HepG2 (cell line): ENCODE data around the gene NDST1. TPM values are rescaled to one million over a fixed set of nuclear protein-coding genes. Genes with fewer than 3 reads are reported as not detected.
A peak's percentile ranks its signal among the peaks of the same experiment; 100 is the strongest.

ENCODE experiments used
- EHMT2 ChIP-seq: fragments of 200-600 bp; sonication (generic); IDR thresholded peaks from 2 replicates; pipeline ENCODE4 v1.7.0; 2017; ENCODE audit warnings: antibody characterized with exemption, low read depth, low read length, borderline replicate concordance
- HMGA1 ChIP-seq: sonication (generic); formaldehyde crosslinking; conservative IDR thresholded peaks from 2 replicates; pipeline ENCODE4 v1.4.0; 2020; ENCODE audit warnings: missing genetic modification reagents
- KLF11 ChIP-seq: IDR thresholded peaks from 2 replicates; pipeline ENCODE4 v1.6.1; 2016; ENCODE audit warnings: missing compliant biosample characterization
- MIXL1 ChIP-seq: IDR thresholded peaks from 2 replicates; pipeline ENCODE4 v1.6.1; 2016
- NRL ChIP-seq: sonication (generic); formaldehyde crosslinking; IDR thresholded peaks from 2 replicates; pipeline ENCODE4 v1.5.0; 2020; ENCODE audit warnings: missing genetic modification reagents, mild to moderate bottlenecking, moderate library complexity, borderline replicate concordance
- PCBP1 ChIP-seq: fragments of 200-400 bp; formaldehyde crosslinking; IDR thresholded peaks from 2 replicates; pipeline ENCODE4 v1.6.1; 2017; ENCODE audit warnings: mild to moderate bottlenecking, low read depth, low read length, borderline replicate concordance
- PRMT3 ChIP-seq: sonication (generic); formaldehyde crosslinking; IDR thresholded peaks from 2 replicates; pipeline ENCODE4 v1.8.1; 2022; ENCODE audit warnings: low read depth, mild to moderate bottlenecking, moderate library complexity, missing genetic modification reagents, borderline replicate concordance
- RFX5 ChIP-seq: IDR thresholded peaks from 2 replicates; pipeline ENCODE4 v1.6.1; 2011; ENCODE audit warnings: low read depth, low read length, improper control_type of control experiment
- TBL1XR1 ChIP-seq: fragments of 150-350 bp; IDR thresholded peaks from 2 replicates; pipeline ENCODE4 v1.6.1; 2014; ENCODE audit warnings: borderline replicate concordance, low read length; ENCODE audit not compliant: partially characterized antibody
- ZBTB21 ChIP-seq: sonication (generic); formaldehyde crosslinking; IDR thresholded peaks from 2 replicates; pipeline ENCODE4 v1.4.0; 2020; ENCODE audit warnings: missing genetic modification reagents
- ZBTB7A ChIP-seq: sonication (generic); formaldehyde crosslinking; IDR thresholded peaks from 2 replicates; pipeline ENCODE4 v1.8.0; 2022; ENCODE audit warnings: mild to moderate bottlenecking, missing genetic modification reagents
- ZC3H13 ChIP-seq: sonication (generic); formaldehyde crosslinking; IDR thresholded peaks from 2 replicates; pipeline ENCODE4 v1.8.1; 2023; ENCODE audit warnings: mild to moderate bottlenecking, missing genetic modification reagents, moderate library complexity
- ZNF33B ChIP-seq: sonication (generic); formaldehyde crosslinking; IDR thresholded peaks from 2 replicates; pipeline ENCODE4 v1.5.1; 2020; ENCODE audit warnings: mild to moderate bottlenecking, missing genetic modification reagents
- ZNF451 ChIP-seq: sonication (generic); formaldehyde crosslinking; IDR thresholded peaks from 2 replicates; pipeline ENCODE4 v1.5.0; 2020; ENCODE audit warnings: mild to moderate bottlenecking, missing genetic modification reagents
- ZNF557 ChIP-seq: sonication (generic); formaldehyde crosslinking; IDR thresholded peaks from 2 replicates; pipeline ENCODE4 v1.4.0; 2020; ENCODE audit warnings: missing genetic modification reagents
- ZNF564 ChIP-seq: sonication (generic); formaldehyde crosslinking; IDR thresholded peaks from 2 replicates; pipeline ENCODE4 v1.8.1; 2023; ENCODE audit warnings: mild to moderate bottlenecking, missing genetic modification reagents
- ZNF781 ChIP-seq: sonication (generic); formaldehyde crosslinking; IDR thresholded peaks from 2 replicates; pipeline ENCODE4 v1.5.1; 2020; ENCODE audit warnings: borderline replicate concordance, mild to moderate bottlenecking, missing genetic modification reagents; ENCODE audit errors: not compliant biosample characterization
- ZNF891 ChIP-seq: sonication (generic); formaldehyde crosslinking; IDR thresholded peaks from 2 replicates; pipeline ENCODE4 v1.5.0; 2020; ENCODE audit warnings: mild to moderate bottlenecking, missing genetic modification reagents
- ZSCAN31 ChIP-seq: sonication (generic); formaldehyde crosslinking; IDR thresholded peaks from 2 replicates; pipeline ENCODE4 v1.5.0; 2020; ENCODE audit warnings: low read depth, mild to moderate bottlenecking, missing genetic modification reagents
- polyA plus RNA-seq, 8 experiments: library from polyadenylated mRNA; depleted of rRNA in 3 of 8; stranded (reverse) in 7 of 8; unstranded in 1 of 8; fragments of >200 nt; fragmentation: Illumina TruSeq in 4 of 8; extraction: Trizol in 4 of 8; gene quantifications; 2 replicates each; pipeline versions ENCODE4 v1.2.1 to v1.2.3, GENCODE V29; 2011 to 2016; ENCODE audit warnings: low read depth in 4 of 8, missing spikeins in 1 of 8, mixed read lengths in 1 of 8; ENCODE audit not compliant: insufficient read depth in 1 of 8
- total RNA-seq, 5 experiments: library from RNA; depleted of rRNA; stranded (reverse); fragments of >200 nt; fragmentation: Illumina TruSeq; extraction: Trizol; gene quantifications; 2 replicates each; pipeline ENCODE4 v1.2.3, GENCODE V29; 2016; ENCODE audit warnings: low read depth in 1 of 5
- TF ChIP-seq, protein P1 (sequence below): sonication (generic); formaldehyde crosslinking; IDR thresholded peaks from one replicate; pipeline ENCODE4 v1.5.1; 2020; ENCODE audit warnings: mild to moderate bottlenecking, missing genetic modification reagents; ENCODE audit errors: not compliant biosample characterization
- TF ChIP-seq, protein P2 (sequence below): IDR thresholded peaks from 2 replicates; pipeline ENCODE4 v1.6.1; 2016

The NDST1 gene
- total and polyA plus RNA-seq, 2 of the 13 experiments (the other 11 are each of a cell fraction or from before 2014, with no cell fraction given): 23.8 to 26.2 TPM

- no peak for TF ChIP-seq ZNF781 (CRISPR knock-in tag)
- TF ChIP-seq EHMT2: no peak
- no peak for TF ChIP-seq RFX5
- TF ChIP-seq ZNF33B (CRISPR knock-in tag): no peak
- peak; percentile 51; the same call in 1 of the 2 replicates for TF ChIP-seq ZNF564 (CRISPR knock-in tag)
- 0 out of 2 replicates have a peak, but pooled peaks have one; percentile 19 for TF ChIP-seq PCBP1
- no peak for TF ChIP-seq KLF11 (CRISPR knock-in tag)
- TF ChIP-seq ZC3H13: no peak
- no peak for TF ChIP-seq PRMT3 (CRISPR knock-in tag)
- TF ChIP-seq TBL1XR1: no peak
- TF ChIP-seq ZBTB7A (CRISPR knock-in tag): 0 out of 2 replicates have a peak, but pooled peaks have one; percentile 11
- TF ChIP-seq ZNF891 (CRISPR knock-in tag): no peak
- 0 out of 2 replicates have a peak, but pooled peaks have one; percentile 13 for TF ChIP-seq MIXL1 (CRISPR knock-in tag)
- TF ChIP-seq HMGA1: no peak
- no peak for TF ChIP-seq ZSCAN31
- TF ChIP-seq, protein P1, sequence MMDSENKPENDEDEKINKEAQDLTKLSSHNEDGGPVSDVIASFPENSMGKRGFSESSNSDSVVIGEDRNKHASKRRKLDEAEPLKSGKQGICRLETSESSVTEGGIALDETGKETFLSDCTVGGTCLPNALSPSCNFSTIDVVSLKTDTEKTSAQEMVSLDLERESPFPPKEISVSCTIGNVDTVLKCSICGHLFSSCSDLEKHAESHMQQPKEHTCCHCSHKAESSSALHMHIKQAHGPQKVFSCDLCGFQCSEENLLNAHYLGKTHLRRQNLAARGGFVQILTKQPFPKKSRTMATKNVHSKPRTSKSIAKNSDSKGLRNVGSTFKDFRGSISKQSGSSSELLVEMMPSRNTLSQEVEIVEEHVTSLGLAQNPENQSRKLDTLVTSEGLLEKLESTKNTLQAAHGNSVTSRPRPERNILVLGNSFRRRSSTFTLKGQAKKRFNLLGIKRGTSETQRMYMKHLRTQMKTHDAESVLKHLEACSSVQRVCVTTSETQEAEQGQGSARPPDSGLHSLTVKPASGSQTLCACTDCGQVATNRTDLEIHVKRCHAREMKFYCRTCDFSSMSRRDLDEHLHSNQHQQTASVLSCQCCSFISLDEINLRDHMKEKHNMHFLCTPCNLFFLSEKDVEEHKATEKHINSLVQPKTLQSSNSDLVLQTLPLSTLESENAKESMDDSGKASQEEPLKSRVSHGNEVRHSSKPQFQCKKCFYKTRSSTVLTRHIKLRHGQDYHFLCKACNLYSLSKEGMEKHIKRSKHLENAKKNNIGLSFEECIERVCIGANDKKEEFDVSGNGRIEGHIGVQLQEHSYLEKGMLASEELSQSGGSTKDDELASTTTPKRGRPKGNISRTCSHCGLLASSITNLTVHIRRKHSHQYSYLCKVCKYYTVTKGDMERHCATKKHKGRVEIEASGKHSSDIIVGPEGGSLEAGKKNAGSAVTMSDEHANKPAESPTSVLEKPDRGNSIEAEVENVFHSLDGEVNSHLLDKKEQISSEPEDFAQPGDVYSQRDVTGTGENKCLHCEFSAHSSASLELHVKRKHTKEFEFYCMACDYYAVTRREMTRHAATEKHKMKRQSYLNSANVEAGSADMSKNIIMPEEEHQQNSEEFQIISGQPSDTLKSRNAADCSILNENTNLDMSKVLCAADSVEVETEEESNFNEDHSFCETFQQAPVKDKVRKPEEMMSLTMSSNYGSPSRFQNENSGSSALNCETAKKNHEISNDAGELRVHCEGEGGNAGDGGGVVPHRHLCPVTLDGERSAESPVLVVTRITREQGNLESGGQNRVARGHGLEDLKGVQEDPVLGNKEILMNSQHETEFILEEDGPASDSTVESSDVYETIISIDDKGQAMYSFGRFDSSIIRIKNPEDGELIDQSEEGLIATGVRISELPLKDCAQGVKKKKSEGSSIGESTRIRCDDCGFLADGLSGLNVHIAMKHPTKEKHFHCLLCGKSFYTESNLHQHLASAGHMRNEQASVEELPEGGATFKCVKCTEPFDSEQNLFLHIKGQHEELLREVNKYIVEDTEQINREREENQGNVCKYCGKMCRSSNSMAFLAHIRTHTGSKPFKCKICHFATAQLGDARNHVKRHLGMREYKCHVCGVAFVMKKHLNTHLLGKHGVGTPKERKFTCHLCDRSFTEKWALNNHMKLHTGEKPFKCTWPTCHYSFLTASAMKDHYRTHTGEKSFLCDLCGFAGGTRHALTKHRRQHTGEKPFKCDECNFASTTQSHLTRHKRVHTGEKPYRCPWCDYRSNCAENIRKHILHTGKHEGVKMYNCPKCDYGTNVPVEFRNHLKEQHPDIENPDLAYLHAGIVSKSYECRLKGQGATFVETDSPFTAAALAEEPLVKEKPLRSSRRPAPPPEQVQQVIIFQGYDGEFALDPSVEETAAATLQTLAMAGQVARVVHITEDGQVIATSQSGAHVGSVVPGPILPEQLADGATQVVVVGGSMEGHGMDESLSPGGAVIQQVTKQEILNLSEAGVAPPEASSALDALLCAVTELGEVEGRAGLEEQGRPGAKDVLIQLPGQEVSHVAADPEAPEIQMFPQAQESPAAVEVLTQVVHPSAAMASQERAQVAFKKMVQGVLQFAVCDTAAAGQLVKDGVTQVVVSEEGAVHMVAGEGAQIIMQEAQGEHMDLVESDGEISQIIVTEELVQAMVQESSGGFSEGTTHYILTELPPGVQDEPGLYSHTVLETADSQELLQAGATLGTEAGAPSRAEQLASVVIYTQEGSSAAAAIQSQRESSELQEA: no peak
- TF ChIP-seq ZBTB21 (CRISPR knock-in tag): no peak
- TF ChIP-seq NRL (CRISPR knock-in tag): no peak
- no peak for TF ChIP-seq ZNF451 (CRISPR knock-in tag)
- TF ChIP-seq, protein P2, sequence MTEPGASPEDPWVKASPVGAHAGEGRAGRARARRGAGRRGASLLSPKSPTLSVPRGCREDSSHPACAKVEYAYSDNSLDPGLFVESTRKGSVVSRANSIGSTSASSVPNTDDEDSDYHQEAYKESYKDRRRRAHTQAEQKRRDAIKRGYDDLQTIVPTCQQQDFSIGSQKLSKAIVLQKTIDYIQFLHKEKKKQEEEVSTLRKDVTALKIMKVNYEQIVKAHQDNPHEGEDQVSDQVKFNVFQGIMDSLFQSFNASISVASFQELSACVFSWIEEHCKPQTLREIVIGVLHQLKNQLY (CRISPR knock-in tag): no peak
- no peak for TF ChIP-seq ZNF557 (CRISPR knock-in tag)
These were observed 22.8 kb upstream of the NDST1 start (continued) for GRCh38 chr5:150484964-150485692.
